IPS DF 4.7 (cell line): ENCODE results near the gene ASXL3.

Experiments
- DNase-seq: peaks from one replicate; pipeline ENCODE4 v3.0.0-alpha.2; 2013; ENCODE audit warnings: low spot score; ENCODE audit errors: extremely low read depth

The ASXL3 gene

GRCh38 chr18:33656889-33657448 lies 79.0 kb downstream of the ASXL3 start:
- DNase-seq, result no peak

- no peak for DNase-seq
These were observed 82.8 kb downstream of the ASXL3 start for GRCh38 chr18:33660696-33661310.

- DNase-seq, result no peak
These were observed 86.3 kb downstream of the ASXL3 start for GRCh38 chr18:33664241-33664874.

- no peak for DNase-seq
These were observed 87.2 kb downstream of the ASXL3 start for GRCh38 chr18:33665187-33665586.

- DNase-seq, result no peak
These were observed 87.6 kb downstream of the ASXL3 start for GRCh38 chr18:33665641-33666040.

- no peak for DNase-seq
These were observed 88.9 kb downstream of the ASXL3 start for GRCh38 chr18:33666915-33667314.

- DNase-seq, result no peak
These were observed 91.6 kb downstream of the ASXL3 start for GRCh38 chr18:33669589-33669988.

- no peak for DNase-seq
These were observed 92.0 kb downstream of the ASXL3 start for GRCh38 chr18:33670029-33670428.

GRCh38 chr18:33673689-33674088 lies 95.7 kb downstream of the ASXL3 start:
- DNase-seq, result peak; percentile 3

- DNase-seq, result no peak
These were observed 98.6 kb downstream of the ASXL3 start for GRCh38 chr18:33676593-33676992.

- no peak for DNase-seq
These were observed 99.9 kb downstream of the ASXL3 start for GRCh38 chr18:33677891-33678290.

GRCh38 chr18:33682436-33682835 lies 104.4 kb downstream of the ASXL3 start:
- DNase-seq, result no peak

GRCh38 chr18:33694593-33694992 lies 116.6 kb downstream of the ASXL3 start:
- no peak for DNase-seq

GRCh38 chr18:33696332-33697162 lies 118.5 kb downstream of the ASXL3 start:
- no peak for DNase-seq

- DNase-seq, result no peak
These were observed 119.5 kb downstream of the ASXL3 start for GRCh38 chr18:33697498-33697897.

GRCh38 chr18:33699372-33699771 lies 121.4 kb downstream of the ASXL3 start:
- no peak for DNase-seq

GRCh38 chr18:33700513-33700976 lies 122.5 kb downstream of the ASXL3 start:
- DNase-seq, result no peak

- no peak for DNase-seq
These were observed 124.6 kb downstream of the ASXL3 start for GRCh38 chr18:33702625-33703024.

GRCh38 chr18:33706391-33706790 lies 128.4 kb downstream of the ASXL3 start:
- DNase-seq, result no peak

GRCh38 chr18:33708876-33709275 lies 130.9 kb downstream of the ASXL3 start:
- no peak for DNase-seq

- DNase-seq, result no peak
These were observed 132.2 kb downstream of the ASXL3 start for GRCh38 chr18:33710269-33710668.

- DNase-seq, result no peak
These were observed 133.5 kb downstream of the ASXL3 start for GRCh38 chr18:33711514-33711913.
